HEK293T (cell line): ENCODE measurements around the gene KRT35.

Source experiments
- BHLHE40 ChIP-seq: fragments of 450-650 bp; IDR thresholded peaks from 2 replicates; pipeline ENCODE4 v1.6.1; 2016; ENCODE audit warnings: mild to moderate bottlenecking, moderate library complexity, borderline replicate concordance
- ELF4 ChIP-seq: fragments of 450-650 bp; IDR thresholded peaks from 2 replicates; pipeline ENCODE4 v1.6.1; 2017; ENCODE audit warnings: antibody characterized with exemption
- FOXA1 ChIP-seq: fragments of 450-650 bp; IDR thresholded peaks from 2 replicates; pipeline ENCODE4 v1.6.1; 2016; ENCODE audit warnings: mild to moderate bottlenecking
- FOXM1 ChIP-seq: fragments of 450-650 bp; IDR thresholded peaks from 2 replicates; pipeline ENCODE4 v1.6.1; 2017; ENCODE audit warnings: mild to moderate bottlenecking, borderline replicate concordance
- HDGF ChIP-seq: fragments of 450-650 bp; IDR thresholded peaks from 2 replicates; pipeline ENCODE4 v1.6.1; 2017; ENCODE audit warnings: antibody characterized with exemption, borderline replicate concordance
- LEF1 ChIP-seq: fragments of 450-650 bp; IDR thresholded peaks from 2 replicates; pipeline ENCODE4 v1.6.1; 2017; ENCODE audit warnings: mild to moderate bottlenecking, borderline replicate concordance
- SP1 ChIP-seq: fragments of 450-650 bp; IDR thresholded peaks from 2 replicates; pipeline ENCODE4 v1.6.1; 2017
- SUZ12 ChIP-seq: fragments of 450-650 bp; IDR thresholded peaks from 2 replicates; pipeline ENCODE4 v1.6.1; 2016; ENCODE audit warnings: mild to moderate bottlenecking
- ZNF384 ChIP-seq: fragments of 450-650 bp; IDR thresholded peaks from 2 replicates; pipeline ENCODE4 v1.6.1; 2016

DNA sequence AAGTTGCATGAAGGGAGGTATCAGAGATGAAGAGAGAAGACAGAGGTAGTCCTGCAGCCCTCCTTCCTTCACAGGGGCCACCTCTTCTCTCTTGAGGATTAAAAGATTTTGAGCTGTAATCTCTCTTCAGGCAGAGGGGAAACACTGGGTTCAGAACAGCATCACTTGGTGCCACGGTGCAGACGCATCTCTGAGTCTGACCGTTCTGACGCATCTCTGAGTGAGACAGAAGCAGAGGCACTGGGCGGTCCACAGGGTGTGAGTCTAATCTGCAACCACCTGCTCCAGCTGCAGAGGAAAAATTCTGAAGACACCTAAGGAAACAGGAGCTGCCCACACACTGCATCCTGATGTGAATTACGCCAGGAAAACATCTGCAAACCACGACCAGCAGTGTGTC is 51.3 kb downstream of the KRT35 start:
- TF ChIP-seq SUZ12 (no peak), ZNF384 (no peak), HDGF (no peak), LEF1 (no peak), ELF4 (no peak), SP1 (no peak), FOXM1 (no peak), FOXA1 (no peak), BHLHE40 (no peak)
